Choroid plexus epithelial cell (primary cell): ENCODE measurements around the gene COL6A1.

Experiments
- DNase-seq: peaks from one replicate; pipeline ENCODE4 v3.0.0-alpha.2; 2010; ENCODE audit warnings: low read depth
- H3K4me3 ChIP-seq: 2 replicates; pipeline ENCODE4 v1.5.1; 2011; ENCODE audit warnings: low read depth, mild to moderate bottlenecking, control low read depth, low read length, moderate library complexity
- CTCF ChIP-seq: conservative IDR thresholded peaks from 2 replicates; pipeline ENCODE4 v1.5.1; 2011; ENCODE audit warnings: low read depth, mild to moderate bottlenecking, control low read depth, inconsistent platforms, low read length, moderate library complexity

The COL6A1 gene

DNA sequence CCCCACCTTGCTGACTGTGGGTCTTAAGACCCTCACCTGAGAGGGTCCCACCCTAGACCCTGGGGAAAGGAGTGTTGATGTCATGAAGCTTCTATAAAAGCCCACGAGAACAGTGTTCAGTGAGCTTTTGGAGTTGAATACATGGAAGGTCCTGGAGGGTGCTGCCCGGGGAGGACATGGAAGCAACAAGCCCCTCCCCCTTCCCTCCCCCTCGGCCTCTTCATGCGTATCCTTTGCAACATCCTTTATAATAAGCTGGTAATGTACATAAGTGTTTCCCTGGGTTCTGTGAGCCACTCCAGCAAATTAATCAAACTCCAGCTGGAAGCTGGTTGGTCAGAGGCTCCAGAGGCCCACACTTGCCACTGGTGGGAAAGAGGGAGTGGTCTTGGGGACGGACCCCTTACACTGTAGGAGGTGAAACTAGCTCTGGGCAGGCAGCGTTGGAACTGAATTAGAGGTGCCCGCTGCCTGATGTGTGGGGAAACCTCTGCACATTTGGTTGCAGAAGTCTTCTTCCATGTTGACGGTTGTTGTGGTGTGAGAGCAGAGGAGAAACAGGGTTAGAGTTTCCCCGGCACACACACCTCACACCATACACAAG, 14.7 kb upstream of the COL6A1 start:
- TF ChIP-seq CTCF: no peak
- no peak for DNase-seq
- no peak overlapping the region for H3K4me3 ChIP-seq

DNA sequence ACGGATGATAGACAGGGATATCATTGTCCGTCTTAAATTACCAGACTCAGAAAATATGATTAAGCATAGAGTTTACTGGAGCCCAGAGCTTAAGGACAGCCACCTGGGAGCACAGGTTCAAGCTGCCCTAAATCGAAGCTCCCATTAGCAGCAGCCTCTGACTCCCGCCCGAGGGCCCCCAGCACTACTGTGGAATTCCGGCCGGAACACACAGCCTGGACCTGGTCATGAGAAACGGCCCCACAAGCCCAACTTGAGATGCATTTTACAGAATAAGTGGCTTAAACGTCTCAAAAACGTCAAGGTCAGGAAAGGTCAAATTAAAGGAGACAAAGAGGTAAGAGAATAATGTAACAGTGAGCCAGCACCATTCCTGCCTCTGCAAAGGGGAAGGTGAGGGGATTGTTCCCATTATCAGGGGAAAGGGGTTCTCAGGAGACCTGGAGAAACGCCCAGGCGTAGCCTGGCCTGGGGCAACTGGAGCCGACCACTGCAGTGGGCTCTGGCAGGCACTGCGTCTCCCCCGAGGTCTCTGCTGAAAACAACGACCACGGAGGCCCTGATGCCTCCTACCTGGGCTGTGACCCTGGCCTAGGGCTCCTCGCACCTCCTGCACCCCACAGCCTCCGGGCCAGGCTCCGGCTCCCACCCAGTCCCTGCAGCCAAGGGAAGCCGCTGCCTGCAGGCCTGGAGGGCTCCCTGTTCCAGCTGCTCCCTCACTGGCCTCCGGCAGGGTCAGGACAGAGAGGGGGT, 11.5 kb upstream of the COL6A1 start:
- no peak for DNase-seq
- no peak for TF ChIP-seq CTCF
- H3K4me3 ChIP-seq: no peak overlapping the region

DNA sequence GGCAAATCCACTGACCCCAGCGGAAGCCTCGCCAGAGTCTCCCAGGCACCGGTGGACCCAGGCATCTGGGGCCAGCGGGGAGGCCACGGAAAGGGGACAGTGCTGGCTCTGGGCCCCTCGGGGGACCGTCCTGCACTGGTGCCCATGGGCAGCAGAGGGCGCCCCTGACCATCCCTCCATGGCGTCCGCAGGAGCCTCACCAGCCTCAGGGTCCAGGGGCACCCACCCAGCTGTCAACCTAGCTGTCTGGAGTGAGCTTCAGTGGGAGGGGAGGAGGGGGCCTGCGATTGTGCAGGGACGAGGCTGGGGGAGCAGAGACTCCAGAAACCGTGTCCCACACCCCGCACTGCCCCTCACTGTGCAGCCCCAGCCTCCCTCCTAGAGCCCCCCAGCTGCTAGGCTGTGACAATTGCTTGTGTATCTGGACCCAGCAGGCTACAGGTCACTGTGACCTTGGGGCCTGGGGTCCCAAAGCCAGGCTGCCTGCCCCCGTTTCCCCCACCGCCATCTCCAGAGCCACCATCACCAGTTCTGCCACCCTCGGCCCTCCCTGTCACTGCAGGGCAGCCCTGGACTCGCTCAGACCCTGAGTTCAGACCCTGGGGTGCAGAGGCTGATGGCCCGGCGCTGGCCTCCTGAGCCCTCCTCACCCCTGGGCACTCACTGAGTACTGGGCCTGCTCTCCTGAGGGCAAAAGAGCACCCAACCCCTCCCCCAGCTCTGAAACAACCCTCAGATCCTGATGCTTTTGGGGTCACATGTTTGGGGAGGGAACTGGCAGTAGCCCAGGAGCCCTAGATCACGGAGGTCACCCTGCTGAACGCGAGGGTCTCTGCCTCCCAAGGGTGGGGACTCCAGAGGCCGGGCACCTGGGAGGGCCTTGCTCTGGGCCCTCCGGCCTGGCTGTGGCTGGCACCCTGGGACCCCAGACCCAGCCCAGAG, 10.6 kb upstream of the COL6A1 start:
- TF ChIP-seq CTCF: peak; percentile 90
- peak; percentile 57 for DNase-seq
- no peak overlapping the region for H3K4me3 ChIP-seq

- DNase-seq: peak; percentile 36
- no peak for TF ChIP-seq CTCF
- H3K4me3 ChIP-seq: no peak overlapping the region
Observed at GRCh38 chr21:45971616-45972352, 9.8 kb upstream of the COL6A1 start.

DNA sequence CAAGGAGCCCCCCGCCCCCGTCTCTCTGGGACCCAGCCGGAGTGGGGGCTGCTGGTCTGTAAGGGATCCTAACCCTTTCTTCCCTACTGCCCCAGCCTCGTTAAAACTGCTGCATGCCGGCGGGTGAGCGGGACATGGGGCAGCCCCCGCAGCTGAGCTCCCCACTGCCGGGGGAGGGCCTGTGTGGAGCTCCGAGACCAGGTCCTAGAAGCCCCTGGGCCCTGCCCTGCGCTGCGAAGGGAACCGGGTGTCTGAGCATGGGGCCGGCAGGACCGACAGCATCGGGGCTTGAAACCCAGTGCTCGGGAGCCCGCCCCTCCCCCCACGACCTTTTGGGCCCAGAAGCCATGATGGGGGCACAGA, 9.2 kb upstream of the COL6A1 start:
- peak; percentile 37 for DNase-seq
- no peak for TF ChIP-seq CTCF
- H3K4me3 ChIP-seq: peak overlapping the region; percentile 55

DNA sequence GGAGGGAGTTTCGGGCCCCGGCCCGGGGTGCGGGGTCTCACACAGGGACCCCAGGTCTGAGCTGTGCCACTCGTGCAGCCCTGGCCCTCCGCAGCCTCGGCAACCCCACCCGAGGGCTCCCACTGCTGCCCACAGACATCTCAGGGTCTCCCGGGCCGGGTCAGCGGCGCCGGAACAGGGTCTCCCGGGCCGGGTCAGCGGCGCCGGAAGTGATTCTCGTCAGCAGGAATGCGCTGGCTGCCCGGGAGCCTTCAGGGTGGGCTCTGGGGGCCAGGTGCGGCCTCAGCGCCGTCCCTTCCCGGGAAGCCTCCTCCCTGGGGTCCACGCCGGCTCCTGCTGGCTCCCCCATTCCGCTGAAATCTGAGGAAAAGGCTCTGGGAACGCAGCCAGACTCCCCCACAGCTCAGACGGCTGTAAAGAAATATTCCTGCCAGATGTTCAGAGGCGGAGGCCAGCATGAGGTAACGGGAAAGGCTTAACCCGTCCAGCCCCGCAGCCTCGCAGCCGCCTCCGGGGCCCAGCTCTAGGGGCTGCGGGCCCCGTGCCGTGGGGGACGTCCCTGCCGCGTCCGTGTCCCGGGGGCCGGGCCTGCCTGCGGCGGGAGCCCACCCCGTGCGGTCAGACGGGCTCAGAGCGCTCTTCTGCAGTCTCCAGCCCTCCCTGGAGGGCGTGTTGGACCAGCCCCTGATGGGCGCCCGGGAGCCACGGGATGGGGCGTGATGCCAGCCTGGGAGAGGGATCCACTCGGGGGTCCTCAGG, 8.7 kb upstream of the COL6A1 start:
- DNase-seq: peak; percentile 90
- H3K4me3 ChIP-seq: peak overlapping the region; percentile 55
- no peak for TF ChIP-seq CTCF
